Measurements from ENCODE around the gene ZNF665. TPM values are rescaled to one million over a fixed set of nuclear protein-coding genes. Genes with fewer than 3 reads are reported as not detected.
"Not testable (repeated sequence)": the region's sequence is repeated elsewhere in the genome, so short reads cannot be mapped to it uniquely, and the experiment has no call there.

ZNF665 gene
- under 1 TPM; 0.08 to 0.40 (median 0.20) TPM for total RNA-seq (2021; fragmentation: NEBNext Ultra II Directional; extraction: Animal tissue kit (Norgen Biotek cat#: 25700))
- long read RNA-seq: 0 reads

- Mint-ChIP-seq H3K27ac (no peak within 1 kb of the TSS), H3K4me1 (ENCODE audit: low read depth) (no peaks in the 10 kb centered on the region), H3K36me3 (ENCODE audit: low read depth) (no peaks in the 10 kb centered on the region), H3K4me3 (peak within 1 kb of the TSS; percentile 69), H3K27me3 (ENCODE audit: insufficient read depth) (peaks cover 6% of the 10 kb centered on the region), H3K9me3 (peaks cover 42% of the 10 kb centered on the region)
- DNase-seq: peak; percentile 2
- TF ChIP-seq, protein P1, sequence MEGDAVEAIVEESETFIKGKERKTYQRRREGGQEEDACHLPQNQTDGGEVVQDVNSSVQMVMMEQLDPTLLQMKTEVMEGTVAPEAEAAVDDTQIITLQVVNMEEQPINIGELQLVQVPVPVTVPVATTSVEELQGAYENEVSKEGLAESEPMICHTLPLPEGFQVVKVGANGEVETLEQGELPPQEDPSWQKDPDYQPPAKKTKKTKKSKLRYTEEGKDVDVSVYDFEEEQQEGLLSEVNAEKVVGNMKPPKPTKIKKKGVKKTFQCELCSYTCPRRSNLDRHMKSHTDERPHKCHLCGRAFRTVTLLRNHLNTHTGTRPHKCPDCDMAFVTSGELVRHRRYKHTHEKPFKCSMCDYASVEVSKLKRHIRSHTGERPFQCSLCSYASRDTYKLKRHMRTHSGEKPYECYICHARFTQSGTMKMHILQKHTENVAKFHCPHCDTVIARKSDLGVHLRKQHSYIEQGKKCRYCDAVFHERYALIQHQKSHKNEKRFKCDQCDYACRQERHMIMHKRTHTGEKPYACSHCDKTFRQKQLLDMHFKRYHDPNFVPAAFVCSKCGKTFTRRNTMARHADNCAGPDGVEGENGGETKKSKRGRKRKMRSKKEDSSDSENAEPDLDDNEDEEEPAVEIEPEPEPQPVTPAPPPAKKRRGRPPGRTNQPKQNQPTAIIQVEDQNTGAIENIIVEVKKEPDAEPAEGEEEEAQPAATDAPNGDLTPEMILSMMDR (IDR thresholded peaks at IDR 0.05): no peak
Observed at GRCh38 chr19:53192771-53193534, at the start of gene ZNF665. Gene ZNF665 (minus strand): TSS chr19:53193358. CDS start chr19:53182898, 10,460 bp downstream.

DNA sequence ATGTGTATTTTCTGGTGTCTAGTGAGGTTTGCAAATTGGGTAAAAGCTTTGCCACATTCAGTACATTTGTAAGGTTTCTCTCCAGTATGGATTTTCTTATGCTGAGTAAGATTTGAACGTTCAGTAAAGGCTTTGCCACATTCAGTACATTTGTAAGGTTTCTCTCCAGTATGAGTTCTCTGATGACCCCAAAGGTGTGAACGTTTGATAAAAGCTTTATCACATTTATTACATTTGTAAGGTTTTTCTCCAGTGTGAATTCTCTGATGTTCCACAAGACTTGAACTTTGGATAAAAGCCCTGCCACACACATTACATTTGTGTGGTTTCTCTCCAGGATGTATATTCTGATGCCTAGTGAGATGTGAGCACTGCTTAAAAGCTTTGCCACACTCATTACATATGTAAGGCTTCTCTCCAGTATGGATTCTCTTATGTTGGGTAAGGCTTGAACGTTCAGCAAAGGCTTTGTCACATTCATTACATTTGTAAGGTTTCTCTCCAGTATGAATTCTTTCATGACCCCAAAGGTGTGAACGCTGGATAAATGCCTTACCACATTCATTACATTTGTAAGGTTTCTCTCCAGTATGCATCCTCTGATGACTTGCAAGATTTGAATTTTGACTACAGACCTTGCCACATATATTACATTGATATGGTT lies 44.1 kb upstream of the ZNF665 start:
- H3K4me3 Mint-ChIP-seq: no peak overlapping the region
- H3K36me3 Mint-ChIP-seq (ENCODE audit: low read depth): peaks cover 72% of the 10 kb centered on the region
- DNase-seq: no peak
- no peak overlapping the region for H3K27ac Mint-ChIP-seq
- TF ChIP-seq, protein P1 (IDR thresholded peaks at IDR 0.05): no peak
- peaks cover 94% of the 10 kb centered on the region for H3K9me3 Mint-ChIP-seq
- H3K27me3 Mint-ChIP-seq (ENCODE audit: insufficient read depth): no peaks in the 10 kb centered on the region
- no peaks in the 10 kb centered on the region for H3K4me1 Mint-ChIP-seq (ENCODE audit: low read depth)

- H3K27me3 Mint-ChIP-seq (ENCODE audit: insufficient read depth): no peaks in the 10 kb centered on the region; the same call in 1 of the 2 replicates
- H3K36me3 Mint-ChIP-seq (ENCODE audit: low read depth): peaks cover 33% of the 10 kb centered on the region
- no peaks in the 10 kb centered on the region for H3K4me1 Mint-ChIP-seq (ENCODE audit: low read depth)
- TF ChIP-seq, protein P1 (IDR thresholded peaks at IDR 0.05): no peak
- no peak overlapping the region for H3K4me3 Mint-ChIP-seq
- H3K27ac Mint-ChIP-seq: no peak overlapping the region
- DNase-seq: no peak
- peaks cover 71% of the 10 kb centered on the region for H3K9me3 Mint-ChIP-seq
Observed at GRCh38 chr19:53224606-53225005, 31.4 kb upstream of the ZNF665 start.

- not testable (repeated sequence) for H3K27ac Mint-ChIP-seq; DNase-seq; H3K27me3 Mint-ChIP-seq (ENCODE audit: insufficient read depth); H3K4me1 Mint-ChIP-seq (ENCODE audit: low read depth); H3K4me3 Mint-ChIP-seq
- H3K36me3 Mint-ChIP-seq (ENCODE audit: low read depth): peaks cover 29% of the 10 kb centered on the region
- H3K9me3 Mint-ChIP-seq: peaks cover 70% of the 10 kb centered on the region
Observed at GRCh38 chr19:53222716-53223115, 29.6 kb upstream of the ZNF665 start.

GRCh38 chr19:53212703-53213320 lies 19.7 kb upstream of the ZNF665 start:
- peaks cover 2% of the 10 kb centered on the region for H3K27me3 Mint-ChIP-seq (ENCODE audit: insufficient read depth)
- no peak overlapping the region for H3K27ac Mint-ChIP-seq
- H3K4me3 Mint-ChIP-seq: no peak overlapping the region
- H3K9me3 Mint-ChIP-seq: peaks cover 94% of the 10 kb centered on the region
- TF ChIP-seq, protein P1 (IDR thresholded peaks at IDR 0.05): no peak
- no peaks in the 10 kb centered on the region for H3K4me1 Mint-ChIP-seq (ENCODE audit: low read depth)
- DNase-seq: no peak
- peaks cover 48% of the 10 kb centered on the region for H3K36me3 Mint-ChIP-seq (ENCODE audit: low read depth)

DNA sequence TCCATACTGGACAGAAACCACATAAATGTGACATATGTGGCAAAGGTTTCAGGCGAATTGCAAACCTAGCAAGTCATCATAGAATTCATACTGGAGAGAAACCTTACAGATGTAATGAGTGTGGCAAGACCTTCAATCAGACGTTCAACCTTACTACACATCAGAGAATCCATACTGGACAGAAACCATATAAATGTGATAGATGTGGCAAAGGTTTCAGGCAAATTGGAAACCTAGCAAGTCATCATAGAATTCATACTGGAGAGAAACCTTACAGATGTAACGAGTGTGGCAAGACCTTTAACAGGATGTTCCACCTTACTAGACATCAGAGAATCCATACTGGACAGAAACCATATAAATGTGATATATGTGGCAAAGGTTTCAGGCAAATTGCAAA lies 18.4 kb upstream of the ZNF665 start:
- H3K27me3 Mint-ChIP-seq (ENCODE audit: insufficient read depth); H3K4me3 Mint-ChIP-seq; H3K4me1 Mint-ChIP-seq (ENCODE audit: low read depth); DNase-seq; H3K27ac Mint-ChIP-seq: not testable (repeated sequence)
- H3K9me3 Mint-ChIP-seq: peaks cover 96% of the 10 kb centered on the region
- H3K36me3 Mint-ChIP-seq (ENCODE audit: low read depth): peaks cover 54% of the 10 kb centered on the region

All from HFFc6 (cell line).